HepG2 (cell line): ENCODE results near the gene NAPB.

ENCODE experiments used
- CTCF ChIP-seq: sonication (generic); formaldehyde crosslinking; IDR thresholded peaks from 2 replicates; pipeline ENCODE4 v1.5.0; 2020; ENCODE audit warnings: mild to moderate bottlenecking, missing genetic modification reagents, moderate library complexity
- GTF3A ChIP-seq: sonication (generic); formaldehyde crosslinking; conservative IDR thresholded peaks from 2 replicates; pipeline ENCODE4 v1.4.0; 2020; ENCODE audit warnings: mild to moderate bottlenecking, missing genetic modification reagents
- KDM5A ChIP-seq: fragments of 200-600 bp; sonication (generic); IDR thresholded peaks from 2 replicates; pipeline ENCODE4 v1.7.0; 2018; ENCODE audit warnings: antibody characterized with exemption, mild to moderate bottlenecking, low read length, borderline replicate concordance
- KMT2A ChIP-seq: sonication (generic); formaldehyde crosslinking; IDR thresholded peaks from 2 replicates; pipeline ENCODE4 v1.4.0; 2020; ENCODE audit warnings: missing genetic modification reagents
- MYC ChIP-seq: sonication (generic); formaldehyde crosslinking; IDR thresholded peaks from 2 replicates; pipeline ENCODE4 v1.9.0; 2021; ENCODE audit warnings: missing genetic modification reagents, borderline replicate concordance
- NFIC ChIP-seq: IDR thresholded peaks from 2 replicates; pipeline ENCODE4 v1.6.1; 2012; ENCODE audit warnings: mild to moderate bottlenecking, low read length, inconsistent platforms
- SPEN ChIP-seq: sonication (generic); formaldehyde crosslinking; IDR thresholded peaks from 2 replicates; pipeline ENCODE4 v1.5.1; 2020; ENCODE audit warnings: low read depth, mild to moderate bottlenecking, missing genetic modification reagents
- ZNF629 ChIP-seq: sonication (generic); formaldehyde crosslinking; conservative IDR thresholded peaks from 2 replicates; pipeline ENCODE4 v1.5.0; 2020; ENCODE audit warnings: missing genetic modification reagents
- TF ChIP-seq, protein P1 (sequence below): sonication (generic); formaldehyde crosslinking; IDR thresholded peaks from 2 replicates; pipeline ENCODE4 v1.4.0; 2020; ENCODE audit warnings: low read depth, mild to moderate bottlenecking, missing genetic modification reagents

GRCh38 chr20:23347791-23348190 is 73.5 kb downstream of the NAPB start:
- TF ChIP-seq ZNF629 (CRISPR knock-in tag) (no peak), GTF3A (CRISPR knock-in tag) (no peak), CTCF (CRISPR knock-in tag) (no peak), SPEN (CRISPR knock-in tag) (no peak), KMT2A (CRISPR knock-in tag) (no peak), KDM5A (no peak), NFIC (no peak), MYC (CRISPR knock-in tag) (no peak)
- TF ChIP-seq, protein P1, sequence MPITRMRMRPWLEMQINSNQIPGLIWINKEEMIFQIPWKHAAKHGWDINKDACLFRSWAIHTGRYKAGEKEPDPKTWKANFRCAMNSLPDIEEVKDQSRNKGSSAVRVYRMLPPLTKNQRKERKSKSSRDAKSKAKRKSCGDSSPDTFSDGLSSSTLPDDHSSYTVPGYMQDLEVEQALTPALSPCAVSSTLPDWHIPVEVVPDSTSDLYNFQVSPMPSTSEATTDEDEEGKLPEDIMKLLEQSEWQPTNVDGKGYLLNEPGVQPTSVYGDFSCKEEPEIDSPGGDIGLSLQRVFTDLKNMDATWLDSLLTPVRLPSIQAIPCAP = no peak
